Activated naive CD4-positive, alpha-beta T cell treated with anti-CD3 and anti-CD28 coated beads, Interleukin-2, amount 50 U/mL, for 16 hours (primary cell): ENCODE results near the gene MYL12B.
"Not testable (repeated sequence)": the region's sequence is repeated elsewhere in the genome, so short reads cannot be mapped to it uniquely, and the experiment has no call there.

Source experiments
- DNase-seq: peaks from one replicate; pipeline ENCODE4 v3.0.0-alpha.2; 2020

The MYL12B gene

GRCh38 chr18:3261373-3262233 is at the start of gene MYL12B:
Gene MYL12B, plus strand, starts transcription at chr18:3262133. Its CDS starts 10,766 bp downstream, at chr18:3272899.
- DNase-seq = peak; percentile 76

GRCh38 chr18:3212657-3213056 is 49.3 kb upstream of the MYL12B start:
- no peak for DNase-seq

GRCh38 chr18:3213300-3214059 is 48.5 kb upstream of the MYL12B start:
- DNase-seq = no peak

- DNase-seq = no peak
These were observed 46.9 kb upstream of the MYL12B start for GRCh38 chr18:3214855-3215637.

- no peak for DNase-seq
These were observed 44.9 kb upstream of the MYL12B start for GRCh38 chr18:3216987-3217386.

GRCh38 chr18:3217948-3218647 is 43.8 kb upstream of the MYL12B start:
- no peak for DNase-seq

GRCh38 chr18:3218819-3219218 is 43.1 kb upstream of the MYL12B start:
- DNase-seq = no peak

- DNase-seq = no peak
These were observed 42.7 kb upstream of the MYL12B start for GRCh38 chr18:3219241-3219630.

GRCh38 chr18:3219631-3220335 is 42.1 kb upstream of the MYL12B start, which contains the start of gene MYOM1:
Gene MYOM1, minus strand, starts transcription at chr18:3219968. Its CDS starts 4,745 bp downstream, at chr18:3215223.
- no peak for DNase-seq

GRCh38 chr18:3220868-3221267 is 41.1 kb upstream of the MYL12B start:
- not testable (repeated sequence) for DNase-seq

- no peak for DNase-seq
These were observed 40.4 kb upstream of the MYL12B start for GRCh38 chr18:3221496-3221895.

- no peak for DNase-seq
These were observed 38.6 kb upstream of the MYL12B start for GRCh38 chr18:3223356-3223755.

GRCh38 chr18:3224223-3224622 is 37.7 kb upstream of the MYL12B start:
- DNase-seq = no peak

- DNase-seq = no peak
These were observed 36.3 kb upstream of the MYL12B start for GRCh38 chr18:3225588-3225987.

GRCh38 chr18:3226048-3226447 is 35.9 kb upstream of the MYL12B start:
- DNase-seq = no peak

- DNase-seq = no peak
These were observed 31.3 kb upstream of the MYL12B start for GRCh38 chr18:3230401-3231334.

- DNase-seq = no peak
These were observed 28.9 kb upstream of the MYL12B start for GRCh38 chr18:3233004-3233403.

- no peak for DNase-seq
These were observed 28.3 kb upstream of the MYL12B start for GRCh38 chr18:3233433-3234168.

GRCh38 chr18:3234457-3234856 is 27.5 kb upstream of the MYL12B start:
- peak; percentile 18 for DNase-seq

GRCh38 chr18:3235846-3236245 is 26.1 kb upstream of the MYL12B start:
- no peak for DNase-seq
